HG03139 (cell line): ENCODE results near the gene CYP11A1.
A peak's percentile ranks its signal among the peaks of the same experiment; 100 is the strongest.
"Not testable (repeated sequence)": the region's sequence is repeated elsewhere in the genome, so short reads cannot be mapped to it uniquely, and the experiment has no call there.

Source experiments
- ATAC-seq: cut with Tn5 transposase; IDR thresholded peaks from one replicate; pipeline ENCODE4 v1.9.1; 2021; ENCODE audit not compliant: unreplicated experiment

Gene CYP11A1

GRCh38 chr15:74400915-74401757 is 33.7 kb upstream of the CYP11A1 start:
- ATAC-seq: no peak

- ATAC-seq: no peak
Measured at GRCh38 chr15:74400313-74400860, 32.9 kb upstream of the CYP11A1 start.

GRCh38 chr15:74399511-74400312 is 32.3 kb upstream of the CYP11A1 start:
- no peak for ATAC-seq

GRCh38 chr15:74399100-74399499 is 31.7 kb upstream of the CYP11A1 start:
- no peak for ATAC-seq

- no peak for ATAC-seq
Measured at GRCh38 chr15:74398183-74398582, 30.7 kb upstream of the CYP11A1 start.

- peak; percentile 29 for ATAC-seq
Measured at GRCh38 chr15:74397239-74398068, 30.0 kb upstream of the CYP11A1 start.

GRCh38 chr15:74396445-74397238 is 29.2 kb upstream of the CYP11A1 start:
- no peak for ATAC-seq

GRCh38 chr15:74396146-74396438 is 28.6 kb upstream of the CYP11A1 start:
- no peak for ATAC-seq

GRCh38 chr15:74395319-74396145 is 28.1 kb upstream of the CYP11A1 start:
- ATAC-seq: no peak

- no peak for ATAC-seq
Measured at GRCh38 chr15:74394090-74394846, 26.8 kb upstream of the CYP11A1 start.

GRCh38 chr15:74393423-74393822 is 26.0 kb upstream of the CYP11A1 start:
- ATAC-seq: no peak

- no peak for ATAC-seq
Measured at GRCh38 chr15:74392902-74393301, 25.5 kb upstream of the CYP11A1 start.

- no peak for ATAC-seq
Measured at GRCh38 chr15:74392451-74392830, 25.0 kb upstream of the CYP11A1 start.

- ATAC-seq: no peak
Measured at GRCh38 chr15:74391582-74392450, 24.4 kb upstream of the CYP11A1 start.

GRCh38 chr15:74390647-74391288 is 23.3 kb upstream of the CYP11A1 start:
- no peak for ATAC-seq

GRCh38 chr15:74390049-74390646 is 22.7 kb upstream of the CYP11A1 start:
- not testable (repeated sequence) for ATAC-seq
